Cortex of kidney (tissue), 1 donor: ENCODE data around the gene CALCR.
"Not testable (repeated sequence)": the region's sequence is repeated elsewhere in the genome, so short reads cannot be mapped to it uniquely, and the experiment has no call there.

Experiments used
- DNase-seq: peaks from one replicate; lab custom pipeline; 2025; lab: John Stamatoyannopoulos, UW

CALCR gene

GRCh38 chr7:93559639-93560491 lies 14.7 kb downstream of the CALCR start:
- DNase-seq, result no peak

DNA sequence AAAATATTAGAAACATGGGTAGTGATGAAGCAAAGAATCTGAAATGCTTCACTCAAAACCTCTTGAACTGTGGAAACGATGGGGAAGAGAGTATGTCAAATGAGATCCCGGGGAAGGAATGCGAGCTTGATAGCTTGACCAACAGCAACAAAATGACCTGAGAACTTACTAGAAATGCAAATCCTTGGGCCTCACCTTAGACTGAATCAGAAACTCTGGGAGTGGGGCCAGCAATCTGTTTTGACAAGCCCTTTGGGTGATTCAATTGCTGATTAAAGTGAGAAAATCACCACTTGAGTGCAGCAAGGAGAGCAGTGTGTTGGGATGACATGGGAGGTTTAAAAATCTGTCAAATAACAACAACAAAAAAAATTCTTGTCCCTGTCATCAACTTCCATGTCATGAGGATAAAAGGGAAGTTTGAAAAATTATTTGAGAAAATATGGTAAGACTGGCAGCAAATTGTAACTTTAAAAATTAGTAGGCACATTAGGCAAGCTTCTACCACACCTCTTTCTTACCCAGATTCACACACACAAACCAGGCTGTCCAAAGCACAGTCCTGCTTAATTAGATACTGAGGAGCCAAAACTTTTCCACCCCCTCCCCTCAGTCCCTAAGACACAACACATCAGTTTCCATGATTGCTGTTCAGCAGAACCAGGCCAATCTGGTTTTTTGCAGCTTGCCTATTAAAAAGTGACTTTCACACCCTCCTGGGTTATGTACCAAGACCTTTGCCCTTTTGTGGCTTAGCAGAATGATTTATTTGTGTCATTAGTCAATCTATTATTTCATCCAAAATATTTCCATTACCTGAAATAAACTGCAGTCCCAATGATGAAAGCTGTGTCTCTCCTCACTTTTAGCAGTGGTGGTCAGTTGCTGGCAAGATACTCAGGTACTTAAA lies 15.6 kb downstream of the CALCR start:
- no peak for DNase-seq

DNA sequence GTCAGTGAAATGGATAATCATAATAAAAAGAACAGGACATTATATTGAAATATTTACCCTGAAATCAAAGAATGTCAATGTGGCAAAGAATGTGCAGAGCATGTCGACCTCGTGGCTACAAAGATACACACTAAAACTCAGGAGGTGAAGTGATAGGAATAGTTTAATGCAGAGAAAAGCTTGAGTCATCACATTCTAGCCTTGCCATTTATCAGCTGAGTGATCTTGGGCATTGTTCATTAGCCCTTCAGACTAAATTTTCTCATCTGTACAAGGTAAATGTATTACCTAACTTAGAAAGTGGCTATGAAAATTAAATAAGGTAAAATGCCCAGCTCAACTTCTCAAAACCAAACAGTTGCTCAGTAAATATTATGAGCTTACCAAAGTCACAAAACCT lies 22.6 kb downstream of the CALCR start:
- DNase-seq, result no peak

DNA sequence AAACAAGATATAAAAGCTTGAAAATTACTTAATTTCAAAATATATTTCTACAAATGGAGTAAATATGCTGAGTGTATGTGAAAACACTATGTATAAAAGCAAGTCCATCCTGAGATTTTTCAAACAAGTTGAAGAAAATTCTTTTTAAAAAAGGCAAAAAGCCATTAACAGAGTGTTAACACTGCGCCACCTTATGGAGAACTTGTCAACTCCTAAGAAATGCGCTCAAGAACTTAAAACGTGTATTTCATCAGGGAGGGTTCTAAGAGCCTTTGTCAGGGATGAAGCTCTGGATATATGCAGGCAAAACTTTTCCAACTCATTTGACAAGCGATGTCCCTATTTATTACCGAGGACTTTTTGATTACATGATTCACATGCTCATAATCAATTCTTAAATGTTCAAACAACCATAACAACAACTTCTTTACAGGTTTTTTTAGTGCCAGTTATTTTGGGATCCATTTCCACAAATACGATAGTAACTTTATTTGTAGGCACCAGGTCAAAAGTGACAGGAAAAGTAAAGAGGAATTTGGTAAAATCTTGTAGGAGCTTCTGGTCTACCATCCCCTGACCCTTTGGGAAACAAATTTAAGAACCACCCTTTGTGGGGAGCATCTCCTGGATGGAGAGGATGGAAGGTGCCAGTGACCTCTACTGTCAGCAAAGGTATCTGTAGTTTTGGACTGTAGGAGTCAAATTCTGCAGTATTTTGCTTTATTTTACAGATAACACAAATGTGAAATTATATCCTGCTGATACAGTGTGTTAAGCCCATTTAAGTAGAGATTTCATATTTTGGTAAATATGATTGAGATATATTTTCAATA lies 23.2 kb downstream of the CALCR start:
- DNase-seq, result no peak

GRCh38 chr7:93547716-93548115 lies 26.8 kb downstream of the CALCR start:
- no peak for DNase-seq

DNA sequence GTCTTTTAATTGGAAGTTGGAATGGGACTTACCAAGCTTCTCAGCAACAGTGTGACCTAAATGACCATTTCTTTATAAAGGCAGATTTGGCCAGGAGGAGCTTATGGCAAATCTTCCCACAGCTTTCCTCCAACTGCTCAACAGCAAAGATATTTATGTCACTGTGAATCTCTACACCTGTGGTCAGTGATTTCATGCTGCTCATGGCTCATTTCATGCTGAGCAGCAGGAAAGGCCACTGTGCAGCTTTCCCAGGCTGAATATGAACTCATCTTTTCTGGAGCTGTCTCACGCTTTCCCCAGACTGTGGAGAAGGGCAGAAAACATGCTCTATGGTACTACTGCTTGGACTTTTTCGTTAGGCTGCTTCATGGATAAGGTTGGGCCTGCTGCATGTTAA lies 29.8 kb downstream of the CALCR start:
- no peak for DNase-seq

GRCh38 chr7:93538061-93538460 lies 36.5 kb downstream of the CALCR start:
- DNase-seq, result no peak

- no peak for DNase-seq
Observed at GRCh38 chr7:93535616-93536015, 38.9 kb downstream of the CALCR start.

- DNase-seq, result no peak
Observed at GRCh38 chr7:93530701-93531100, 43.8 kb downstream of the CALCR start.

DNA sequence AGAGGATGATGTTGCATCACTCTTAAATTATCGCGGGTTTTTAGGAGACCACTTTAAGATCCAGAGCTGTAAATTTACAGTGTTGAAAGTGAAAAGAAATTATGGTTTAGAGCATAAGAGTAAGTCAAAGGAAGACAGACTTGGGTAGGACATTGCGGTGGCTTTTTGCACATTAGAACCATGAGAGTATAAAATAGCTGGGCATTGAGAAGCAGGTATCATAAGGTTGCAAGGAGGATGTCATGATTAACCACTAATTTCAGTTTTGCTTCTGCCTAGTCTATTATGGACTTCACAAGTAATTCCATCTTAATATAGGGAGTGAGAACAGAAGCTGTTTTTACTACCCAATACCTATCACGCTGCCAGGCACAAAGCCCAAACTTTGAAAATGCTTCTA lies 57.7 kb downstream of the CALCR start:
- no peak for DNase-seq

DNA sequence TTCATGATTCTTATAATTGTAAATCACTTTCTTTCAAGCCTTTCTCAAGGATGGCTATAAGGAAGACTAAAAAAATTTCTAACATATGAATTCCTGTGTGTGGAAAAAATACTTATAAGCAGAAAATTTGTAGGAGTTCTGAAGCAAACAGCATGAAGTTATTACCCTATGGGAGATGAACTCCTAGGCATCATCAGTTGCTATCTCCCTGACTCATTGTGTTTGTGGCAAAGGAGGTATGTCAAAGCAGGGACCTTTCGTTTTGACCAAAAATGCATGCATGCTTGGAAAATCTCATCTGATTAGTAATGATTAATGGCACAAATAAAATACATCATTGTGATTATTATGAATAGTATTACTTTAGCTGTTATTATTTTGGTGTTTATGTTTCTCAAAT lies 59.4 kb downstream of the CALCR start:
- no peak for DNase-seq

GRCh38 chr7:93509303-93509702 lies 65.2 kb downstream of the CALCR start:
- no peak for DNase-seq

DNA sequence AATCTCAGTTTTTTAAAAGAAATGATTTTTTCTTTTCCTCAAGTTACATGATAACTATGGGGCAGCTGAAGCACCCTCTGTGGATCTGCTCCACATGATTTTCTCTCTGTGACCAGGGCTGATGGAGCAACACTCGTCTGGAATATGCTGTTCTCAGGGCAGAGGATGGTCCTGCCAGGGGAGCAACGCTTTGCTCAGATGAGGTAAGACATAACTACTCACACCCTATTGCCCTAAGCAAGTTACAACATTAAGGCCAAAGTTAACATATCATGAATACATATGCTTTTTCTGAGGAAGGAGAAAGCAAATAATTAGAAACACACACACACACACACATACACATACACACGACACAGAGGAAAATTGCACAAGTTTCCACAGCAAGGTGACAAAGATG lies 71.4 kb downstream of the CALCR start:
- DNase-seq, result no peak

DNA sequence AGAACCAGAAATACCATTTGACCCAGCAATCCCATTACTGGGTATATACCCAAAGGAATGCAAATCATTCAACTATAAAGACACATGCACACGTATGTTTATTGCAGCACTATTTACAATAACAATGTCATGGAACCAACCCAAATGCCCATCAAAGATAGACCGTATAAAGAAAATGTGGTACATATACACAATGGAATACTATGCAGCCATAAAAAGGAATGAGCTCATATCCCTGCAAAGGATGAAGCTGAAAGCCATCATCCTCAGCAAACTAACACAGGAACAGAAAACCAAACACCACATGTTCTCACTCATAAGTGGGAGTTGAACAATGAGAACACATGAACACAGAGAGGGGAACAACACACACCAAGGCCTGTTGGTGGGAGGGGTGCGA lies 82.7 kb downstream of the CALCR start:
- not testable (repeated sequence) for DNase-seq

GRCh38 chr7:93476491-93477344 lies 97.8 kb downstream of the CALCR start:
- no peak for DNase-seq

DNA sequence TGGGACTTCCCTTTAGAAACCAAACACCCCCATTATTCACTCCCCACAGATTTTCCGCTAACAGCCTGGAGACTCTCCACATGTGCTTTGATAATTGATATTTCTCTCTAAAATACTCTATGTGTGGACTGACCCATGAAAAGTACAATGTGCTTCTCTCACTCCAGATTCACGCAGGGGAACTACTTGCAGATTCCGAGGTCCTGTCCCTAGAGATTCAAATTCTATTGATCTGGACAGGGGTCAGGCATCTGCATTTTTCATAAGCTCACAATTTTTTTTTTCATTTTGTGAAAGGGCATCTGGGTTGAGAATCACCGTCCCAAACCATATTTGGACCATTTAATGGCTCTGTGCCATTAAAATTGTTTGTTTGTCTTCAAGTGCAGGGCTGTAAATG lies 98.7 kb downstream of the CALCR start:
- no peak for DNase-seq

DNA sequence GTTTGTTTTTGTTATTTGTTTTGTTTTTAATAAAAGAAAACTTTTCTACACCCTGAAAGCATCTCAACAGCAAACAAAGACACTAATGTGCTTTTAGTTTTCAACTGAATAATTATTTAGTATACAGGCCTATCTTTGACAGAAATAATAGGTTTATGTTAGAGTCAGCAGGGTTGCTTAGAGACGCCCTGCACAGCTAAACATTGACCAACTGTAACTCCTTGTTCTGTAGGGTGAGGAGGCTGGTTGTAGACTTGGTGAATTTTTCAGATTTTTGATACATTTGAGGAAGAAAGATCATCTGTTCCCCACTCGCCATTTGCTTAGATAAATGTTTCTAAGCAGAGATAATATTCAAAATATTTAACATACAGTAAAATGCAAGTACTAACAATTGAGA lies 103.1 kb downstream of the CALCR start:
- no peak for DNase-seq

DNA sequence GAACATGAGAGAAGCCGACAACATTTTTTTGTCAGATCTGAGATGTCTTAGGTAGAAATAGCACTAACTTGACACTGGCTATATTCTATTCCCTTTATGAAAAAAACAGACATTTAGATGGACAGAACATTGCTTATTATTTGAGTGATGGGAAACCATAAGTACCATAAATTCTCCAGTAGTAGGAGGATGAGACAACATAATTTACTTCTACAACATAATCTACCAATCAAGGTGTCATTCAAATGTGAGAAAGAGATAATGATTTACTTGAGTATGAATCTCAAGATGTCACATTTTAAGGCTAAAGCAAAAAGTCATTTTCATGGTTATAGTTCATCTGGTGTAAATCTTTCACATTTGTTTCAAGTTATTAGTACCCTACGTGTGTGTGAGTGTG lies 110.8 kb downstream of the CALCR start:
- no peak for DNase-seq

DNA sequence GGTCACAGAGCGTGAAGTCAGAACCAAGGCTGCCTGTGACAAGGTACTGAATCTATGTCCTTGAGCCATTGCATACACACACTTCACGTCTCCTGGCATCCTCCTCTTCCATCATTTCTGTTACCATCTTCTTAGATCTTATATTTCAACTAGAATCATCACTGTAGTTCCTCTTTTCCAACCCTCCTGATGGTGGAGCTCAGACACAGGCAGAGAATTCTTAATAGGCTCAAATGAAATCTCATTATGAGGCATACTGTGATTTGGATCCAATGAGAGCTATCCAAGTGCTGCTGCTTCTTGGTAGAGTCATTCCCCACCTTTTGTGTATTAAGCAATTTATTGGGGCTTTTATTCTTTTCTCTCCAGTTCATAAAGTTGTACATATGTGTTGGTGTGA lies 113.2 kb downstream of the CALCR start:
- DNase-seq, result no peak

GRCh38 chr7:93453262-93453661 lies 121.3 kb downstream of the CALCR start:
- no peak for DNase-seq

- DNase-seq, result no peak
Observed at GRCh38 chr7:93448176-93448575, 126.3 kb downstream of the CALCR start.
